Germinal center (tissue), 1 donor: Measurements from ENCODE around the gene KCNG1.

Experiments
- DNase-seq: peaks from one replicate; pipeline ENCODE4 v3.0.0; 2012; ENCODE audit warnings: mixed read lengths, low spot score

The KCNG1 gene

GRCh38 chr20:51012357-51012756 lies 10.6 kb downstream of the KCNG1 start:
- no peak for DNase-seq

- no peak for DNase-seq
These were observed 11.4 kb downstream of the KCNG1 start for GRCh38 chr20:51011479-51011878.

DNA sequence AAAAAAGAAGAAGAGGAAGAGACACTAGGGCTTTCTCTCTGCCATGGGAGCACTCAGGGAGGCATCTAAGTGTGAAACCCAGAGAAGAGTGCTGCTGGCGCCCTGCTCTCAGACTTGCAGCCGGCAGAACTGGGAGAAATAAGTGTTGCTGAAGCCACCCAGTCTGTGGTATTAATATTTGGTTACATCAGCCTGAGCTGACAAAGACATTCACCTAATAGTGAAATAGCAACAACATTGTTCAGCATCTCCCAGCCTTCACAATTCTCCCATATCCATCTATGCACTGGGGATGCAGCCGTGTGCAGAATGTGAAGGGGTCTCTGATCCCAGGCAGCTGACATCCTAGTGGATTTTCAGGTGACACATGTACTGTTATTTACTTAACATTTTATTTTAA lies 12.0 kb downstream of the KCNG1 start:
- no peak for DNase-seq

- DNase-seq = no peak
These were observed 12.9 kb downstream of the KCNG1 start for GRCh38 chr20:51010043-51010365.

- no peak for DNase-seq
These were observed 13.4 kb downstream of the KCNG1 start for GRCh38 chr20:51009303-51010042.

GRCh38 chr20:51008718-51009117 lies 14.2 kb downstream of the KCNG1 start:
- DNase-seq = no peak

- DNase-seq = no peak
These were observed 17.7 kb downstream of the KCNG1 start for GRCh38 chr20:51005214-51005613.

- DNase-seq = no peak
These were observed 18.1 kb downstream of the KCNG1 start for GRCh38 chr20:51004781-51005180.

- no peak for DNase-seq
These were observed 18.6 kb downstream of the KCNG1 start for GRCh38 chr20:51004305-51004727.

- DNase-seq = no peak
These were observed 19.2 kb downstream of the KCNG1 start for GRCh38 chr20:51003753-51004152.

DNA sequence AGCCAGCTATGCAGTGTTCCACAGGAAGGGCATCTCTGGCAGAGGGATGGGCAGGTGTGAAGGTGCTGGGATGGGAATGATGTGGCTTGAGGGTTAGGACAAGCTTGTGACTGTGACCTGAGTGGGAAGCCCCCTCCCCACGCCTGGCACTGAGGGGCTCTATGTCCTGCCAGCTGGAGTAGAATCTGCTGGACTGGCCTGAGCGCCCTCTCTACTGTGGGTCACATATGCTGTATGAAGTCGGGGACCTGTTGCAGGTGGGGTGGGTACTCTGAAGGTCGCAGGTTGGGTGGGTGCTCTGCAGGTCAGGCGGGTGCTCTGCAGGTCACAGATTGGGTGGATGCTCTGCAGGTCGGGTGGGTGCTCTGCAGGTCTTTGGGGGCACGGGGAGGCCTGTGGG lies 20.3 kb downstream of the KCNG1 start:
- DNase-seq = no peak

DNA sequence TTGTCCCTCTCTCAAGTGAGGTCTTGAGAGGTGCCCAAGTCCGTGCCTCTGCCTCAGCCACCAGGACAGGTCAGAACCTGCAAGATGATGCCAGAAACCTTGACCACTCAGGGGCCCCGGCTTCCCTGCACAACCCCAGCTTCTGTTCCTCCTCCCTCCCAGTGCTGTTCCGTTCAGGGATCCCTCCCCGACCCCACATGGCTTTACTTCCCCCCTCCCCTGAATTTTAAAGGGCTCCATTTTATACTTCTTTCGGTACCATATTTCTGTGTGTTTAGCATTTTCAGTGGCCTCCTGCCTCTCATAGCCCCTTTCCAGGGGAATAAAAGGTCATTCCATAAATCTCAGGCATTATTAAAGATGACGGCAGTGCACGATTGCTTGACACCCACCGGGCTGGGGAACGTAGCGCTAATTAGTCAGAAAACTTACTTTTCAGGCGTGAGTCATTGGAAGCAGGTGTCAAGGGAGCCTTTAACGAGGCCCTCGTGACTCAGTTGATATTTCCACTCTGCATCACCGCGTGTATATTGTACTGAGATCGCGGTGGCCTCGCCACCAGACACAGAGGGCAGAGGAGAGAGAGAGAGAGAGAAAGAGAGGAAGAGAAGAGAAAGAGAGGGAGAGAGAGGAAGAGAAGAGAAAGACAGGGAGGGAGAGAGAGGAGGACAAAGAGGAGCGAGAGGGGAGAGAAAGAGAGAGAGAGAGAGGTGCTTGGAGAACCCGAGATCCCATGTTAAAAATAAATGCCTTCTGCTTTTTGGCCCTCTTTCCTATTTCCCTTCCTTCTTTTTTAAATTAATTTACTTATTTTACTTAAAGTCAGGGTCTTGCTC lies 21.3 kb downstream of the KCNG1 start:
- DNase-seq = no peak

- DNase-seq = no peak
These were observed 23.6 kb downstream of the KCNG1 start for GRCh38 chr20:50999355-50999754.

DNA sequence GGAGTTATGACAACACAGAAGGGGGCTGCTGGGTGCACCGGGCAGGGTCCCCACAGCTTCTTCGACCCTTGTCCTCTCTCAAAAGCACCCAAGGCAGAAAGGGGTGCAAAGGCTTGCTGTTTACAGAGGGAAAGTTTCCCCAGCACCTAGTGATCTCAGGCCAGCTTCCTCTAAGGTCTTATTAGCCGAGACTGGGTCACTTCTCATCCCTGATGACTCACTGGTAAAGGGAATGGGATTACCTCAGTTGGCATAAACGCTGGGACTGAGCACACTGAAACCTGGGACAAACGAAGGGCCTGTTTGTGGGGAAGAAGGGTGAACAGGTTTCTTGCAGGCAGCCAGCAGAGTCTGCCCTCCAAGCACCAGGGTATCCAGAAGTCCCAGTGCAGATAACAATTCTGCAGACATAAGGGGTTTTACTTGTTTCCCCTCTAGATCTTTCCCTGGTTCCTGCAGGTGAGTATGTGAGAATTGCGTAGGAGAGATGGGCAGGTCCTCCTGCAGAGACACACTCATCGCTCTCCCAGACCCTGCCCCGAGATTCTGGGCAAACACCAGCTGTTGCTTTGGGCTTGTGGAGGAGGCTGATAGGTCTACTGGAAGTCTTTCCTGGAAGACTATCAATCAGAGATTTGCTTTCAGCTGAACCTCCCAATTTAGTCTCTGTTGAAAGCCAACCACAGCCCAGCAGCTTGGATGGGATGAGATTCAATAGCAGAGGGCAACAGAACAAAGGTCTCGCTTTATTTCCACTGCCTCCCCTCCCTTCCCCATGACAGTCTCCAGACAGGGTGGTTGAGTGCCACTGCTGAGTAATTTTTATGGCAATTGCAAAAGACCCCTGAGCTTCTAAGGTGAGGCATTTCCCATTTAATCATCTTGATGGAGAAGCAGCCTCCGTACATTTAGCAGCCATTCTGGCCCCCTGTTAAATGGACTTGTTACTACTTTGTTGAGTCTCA lies 25.7 kb downstream of the KCNG1 start:
- DNase-seq = no peak

GRCh38 chr20:50995506-50995905 lies 27.4 kb downstream of the KCNG1 start:
- DNase-seq = no peak

GRCh38 chr20:50993876-50994275 lies 29.0 kb downstream of the KCNG1 start:
- no peak for DNase-seq

- DNase-seq = peak; percentile 68
These were observed 30.0 kb downstream of the KCNG1 start for GRCh38 chr20:50992733-50993457.

DNA sequence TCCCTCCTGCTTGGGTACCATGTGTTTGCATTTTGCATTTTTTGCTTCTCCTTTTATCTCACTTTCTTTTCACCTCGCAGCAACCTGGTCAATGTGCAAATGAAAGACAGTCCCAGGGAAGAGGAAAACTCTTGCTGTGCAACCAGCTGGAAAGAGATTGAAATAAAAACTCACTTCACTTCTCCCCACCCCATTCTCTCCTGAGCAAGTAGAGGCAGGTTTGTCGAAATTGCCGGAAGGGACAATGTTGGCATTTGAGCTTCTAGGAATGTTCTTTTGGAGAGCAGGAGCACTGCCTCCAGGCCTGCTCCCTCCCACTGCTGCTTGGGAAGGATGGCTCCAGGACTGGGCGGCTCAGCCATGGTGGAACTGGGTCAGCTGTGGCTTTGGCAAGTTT lies 30.6 kb downstream of the KCNG1 start:
- DNase-seq = peak; percentile 24

- DNase-seq = no peak
These were observed 31.8 kb downstream of the KCNG1 start for GRCh38 chr20:50991076-50991475.

GRCh38 chr20:50987493-50988210 lies 35.3 kb downstream of the KCNG1 start:
- peak; percentile 70 for DNase-seq

GRCh38 chr20:50983321-50983720 lies 39.6 kb downstream of the KCNG1 start:
- no peak for DNase-seq
